Measurements from ENCODE around the gene GGCT. TPM values are rescaled to one million over a fixed set of nuclear protein-coding genes. Genes with fewer than 3 reads are reported as not detected.

Gene GGCT
- total RNA-seq, 4 donors from 2014 or later = 10.8 to 39.9 (median 17.8) TPM

DNA sequence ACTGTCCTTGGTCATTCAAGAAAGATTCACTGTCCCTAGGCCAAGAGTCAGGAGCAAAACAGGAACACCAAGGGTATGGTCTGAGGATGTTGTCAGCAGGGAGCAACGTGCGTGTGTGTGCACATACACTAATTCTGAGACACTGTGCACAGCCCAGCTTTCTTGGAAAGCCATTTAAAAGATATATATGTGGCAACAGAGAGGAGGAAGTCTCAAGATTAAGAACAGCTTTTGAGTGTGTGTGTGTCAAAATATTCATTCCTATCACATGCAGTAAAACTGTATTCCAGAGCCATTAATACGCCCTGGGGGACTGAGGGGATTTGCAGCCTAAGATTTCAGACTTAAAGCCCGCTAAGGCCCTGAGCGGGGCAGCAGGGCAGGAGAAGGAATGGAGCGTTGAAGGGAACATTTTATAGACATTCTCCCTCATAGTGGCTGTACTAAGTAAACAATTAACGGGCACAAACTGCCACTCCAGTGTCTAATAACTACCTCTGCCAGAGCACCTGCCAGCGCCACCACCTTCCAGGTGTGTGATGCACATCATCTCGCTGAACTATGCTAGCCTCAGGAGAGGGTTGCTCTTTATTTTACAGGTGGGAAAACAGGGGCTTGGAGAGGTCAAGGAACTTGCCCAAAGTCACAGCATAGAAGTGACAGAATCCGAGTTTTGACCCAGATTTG is 28.0 kb downstream of the GGCT start:
- Histone ChIP-seq H3K36me3 (peaks cover 0 to 5% (median 0%) of the 10 kb centered on the region in 4 donors), H3K4me3 (peak overlapping the region in 2 of 4 donors; percentile 1 to 82), H3K27ac (replicated peaks in 1 of 4) (peak overlapping the region; percentile 90 to 97 (median 94)), H3K27me3 (no peaks in the 10 kb centered on the region), H3K4me1 (peaks cover 71 to 78% (median 74%) of the 10 kb centered on the region in 4 donors), H3K9me3 (no peaks in the 10 kb centered on the region)
- no peak for DNase-seq (ENCODE audit: extremely low spot score)
- intact Hi-C loops (cut with DNase I) = loop anchor here (10.0 kb wide), 1 partner anchor 192 kb away; the partner anchor contains the start of gene ZNRF2
- 80% methylated on average over 10 of the region's 10 CpGs for WGBS
- TF ChIP-seq POLR2AphosphoS5 (IDR thresholded peaks at IDR 0.05) = no peak
- no peak for TF ChIP-seq POLR2A (IDR thresholded peaks at IDR 0.05; ENCODE audit: low read depth)
- TF ChIP-seq, protein P1, sequence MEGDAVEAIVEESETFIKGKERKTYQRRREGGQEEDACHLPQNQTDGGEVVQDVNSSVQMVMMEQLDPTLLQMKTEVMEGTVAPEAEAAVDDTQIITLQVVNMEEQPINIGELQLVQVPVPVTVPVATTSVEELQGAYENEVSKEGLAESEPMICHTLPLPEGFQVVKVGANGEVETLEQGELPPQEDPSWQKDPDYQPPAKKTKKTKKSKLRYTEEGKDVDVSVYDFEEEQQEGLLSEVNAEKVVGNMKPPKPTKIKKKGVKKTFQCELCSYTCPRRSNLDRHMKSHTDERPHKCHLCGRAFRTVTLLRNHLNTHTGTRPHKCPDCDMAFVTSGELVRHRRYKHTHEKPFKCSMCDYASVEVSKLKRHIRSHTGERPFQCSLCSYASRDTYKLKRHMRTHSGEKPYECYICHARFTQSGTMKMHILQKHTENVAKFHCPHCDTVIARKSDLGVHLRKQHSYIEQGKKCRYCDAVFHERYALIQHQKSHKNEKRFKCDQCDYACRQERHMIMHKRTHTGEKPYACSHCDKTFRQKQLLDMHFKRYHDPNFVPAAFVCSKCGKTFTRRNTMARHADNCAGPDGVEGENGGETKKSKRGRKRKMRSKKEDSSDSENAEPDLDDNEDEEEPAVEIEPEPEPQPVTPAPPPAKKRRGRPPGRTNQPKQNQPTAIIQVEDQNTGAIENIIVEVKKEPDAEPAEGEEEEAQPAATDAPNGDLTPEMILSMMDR (IDR thresholded peaks at IDR 0.05) = no peak
- no peak for TF ChIP-seq EP300 (IDR thresholded peaks at IDR 0.05)

GRCh38 chr7:30475580-30475979 is 29.0 kb downstream of the GGCT start:
- Histone ChIP-seq H3K36me3 (peaks cover 0 to 5% (median 0%) of the 10 kb centered on the region in 4 donors), H3K27ac (replicated peaks in 1 of 4) (peak overlapping the region; percentile 50 to 87 (median 84)), H3K4me3 (no peak overlapping the region), H3K9me3 (no peaks in the 10 kb centered on the region), H3K27me3 (no peaks in the 10 kb centered on the region), H3K4me1 (peaks cover 81 to 88% (median 84%) of the 10 kb centered on the region in 4 donors)
- no peak for TF ChIP-seq POLR2A (IDR thresholded peaks at IDR 0.05; ENCODE audit: low read depth)
- DNase-seq (ENCODE audit: extremely low spot score) = no peak
- WGBS = 50% methylated on average over 6 of the region's 6 CpGs
- intact Hi-C loops (cut with DNase I) = loop anchor here (10.0 kb wide), 1 partner anchor 191 kb away; the partner anchor contains the start of gene ZNRF2

GRCh38 chr7:30474893-30475292 is 29.7 kb downstream of the GGCT start:
- whole genome bisulfite sequencing = 64% methylated on average over 2 of the region's 2 CpGs
- Histone ChIP-seq H3K9me3 (no peaks in the 10 kb centered on the region), H3K4me1 (peaks cover 88 to 93% (median 91%) of the 10 kb centered on the region in 4 donors), H3K27me3 (no peaks in the 10 kb centered on the region), H3K4me3 (no peak overlapping the region), H3K27ac (replicated peaks in 1 of 4) (peak overlapping the region; percentile 84 to 87 (median 85)), H3K36me3 (peaks cover 0 to 5% (median 0%) of the 10 kb centered on the region in 4 donors)
- TF ChIP-seq, protein P1 (IDR thresholded peaks at IDR 0.05) = no peak
- peak in 1 of 2 donors; percentile 50 for TF ChIP-seq POLR2AphosphoS5 (IDR thresholded peaks at IDR 0.05)
- DNase-seq (ENCODE audit: extremely low spot score) = no peak
- intact Hi-C loops (cut with DNase I) = loop anchor here (10.0 kb wide), 1 partner anchor 190 kb away; the partner anchor contains the start of gene ZNRF2

DNA sequence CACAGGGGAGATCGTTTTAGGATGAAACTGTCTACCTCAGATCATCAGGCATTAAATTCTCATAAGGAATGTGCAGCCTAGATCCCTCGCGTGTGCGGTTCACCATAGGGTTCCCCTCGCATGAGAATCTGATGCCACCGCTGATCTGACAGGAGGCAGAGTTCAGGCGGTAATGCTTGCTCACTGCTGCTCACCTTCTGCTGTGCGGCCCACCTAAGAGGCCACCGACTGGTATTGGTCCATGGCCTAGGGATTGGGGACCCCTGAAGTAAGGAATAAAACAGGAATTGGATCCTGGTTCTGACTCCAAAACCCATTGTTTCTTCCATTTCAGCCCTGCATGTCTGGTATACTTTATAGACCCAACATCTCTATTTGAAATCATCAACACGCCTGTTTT is 30.1 kb downstream of the GGCT start:
- Histone ChIP-seq H3K4me3 (no peak overlapping the region), H3K9me3 (no peaks in the 10 kb centered on the region), H3K4me1 (peaks cover 91 to 93% (median 92%) of the 10 kb centered on the region in 4 donors), H3K27ac (replicated peaks in 1 of 4) (peak overlapping the region; percentile 84 to 87 (median 85)), H3K27me3 (no peaks in the 10 kb centered on the region), H3K36me3 (peaks cover 0 to 5% (median 0%) of the 10 kb centered on the region in 4 donors)
- intact Hi-C loops (cut with DNase I) = loop anchor here (10.0 kb wide), 1 partner anchor 190 kb away; the partner anchor contains the start of gene ZNRF2
- TF ChIP-seq, protein P1 (IDR thresholded peaks at IDR 0.05) = no peak
- TF ChIP-seq POLR2AphosphoS5 (IDR thresholded peaks at IDR 0.05) (no peak), POLR2A (IDR thresholded peaks at IDR 0.05; ENCODE audit: low read depth) (no peak), EP300 (IDR thresholded peaks at IDR 0.05) (no peak)
- no peak for DNase-seq (ENCODE audit: extremely low spot score)
- 92% methylated on average over 10 of the region's 10 CpGs for WGBS

DNA sequence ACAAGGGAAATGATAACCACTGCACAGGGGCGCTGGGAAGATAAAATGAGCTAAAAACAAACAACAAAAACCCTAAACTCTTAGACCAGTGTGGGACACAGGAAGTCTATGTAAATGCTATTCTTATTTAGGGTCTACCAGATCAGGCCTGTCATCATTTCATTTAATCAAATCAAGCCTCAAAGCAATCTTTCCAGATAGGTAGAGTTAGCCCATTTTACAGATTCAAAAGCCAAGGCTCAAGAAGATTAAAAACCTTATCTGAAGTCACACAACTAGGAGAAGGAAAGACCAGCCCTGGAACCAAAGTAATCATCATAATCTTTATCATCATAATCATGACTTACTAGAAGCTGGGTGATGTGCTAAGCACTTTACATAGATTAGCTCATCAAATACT is 30.7 kb downstream of the GGCT start:
- TF ChIP-seq EP300 (IDR thresholded peaks at IDR 0.05) = no peak
- TF ChIP-seq, protein P1 (IDR thresholded peaks at IDR 0.05) = no peak
- no peak for TF ChIP-seq POLR2AphosphoS5 (IDR thresholded peaks at IDR 0.05)
- no peak for TF ChIP-seq POLR2A (IDR thresholded peaks at IDR 0.05; ENCODE audit: low read depth)
- H3K27ac ChIP-seq (replicated peaks in 1 of 4) = peak overlapping the region; percentile 84 to 87 (median 85)
- no peak for DNase-seq (ENCODE audit: extremely low spot score)
- H3K4me1 ChIP-seq = peaks cover 90 to 93% (median 92%) of the 10 kb centered on the region in 4 donors
- 96% methylated on average over 1 of the region's 1 CpG for WGBS
- peaks cover 0 to 5% (median 0%) of the 10 kb centered on the region in 4 donors for H3K36me3 ChIP-seq
- intact Hi-C loops (cut with DNase I) = loop anchor here (10.0 kb wide), 1 partner anchor 189 kb away; the partner anchor contains the start of gene ZNRF2
- H3K27me3 ChIP-seq = no peaks in the 10 kb centered on the region
- no peaks in the 10 kb centered on the region for H3K9me3 ChIP-seq
- no peak overlapping the region for H3K4me3 ChIP-seq
